HT-29 (cell line): ENCODE results near the gene BNC1. TPM values are rescaled to one million over a fixed set of nuclear protein-coding genes. Genes with fewer than 3 reads are reported as not detected.
"Not testable (repeated sequence)": the region's sequence is repeated elsewhere in the genome, so short reads cannot be mapped to it uniquely, and the experiment has no call there.

Experiments
- DNase-seq: peaks from one replicate; pipeline ENCODE4 v3.0.0-alpha.2; 2015; ENCODE audit warnings: low spot score
- total RNA-seq: library from RNA; depleted of rRNA; stranded (reverse); fragments of >200 nt; shearing (Covaris generic); gene quantifications from 2 replicates; pipeline ENCODE4 v1.2.3, GENCODE V29; 2014; rRNA removed

BNC1 gene
- total RNA-seq, 1 experiment from 2014 or later, result not detected

- DNase-seq, result no peak
Measured at GRCh38 chr15:83249030-83249343, 35.5 kb downstream of the BNC1 start.

- peak; percentile 91 for DNase-seq
Measured at GRCh38 chr15:83248151-83249029, 36.1 kb downstream of the BNC1 start.

- no peak for DNase-seq
Measured at GRCh38 chr15:83243634-83244033, 40.8 kb downstream of the BNC1 start.

GRCh38 chr15:83230242-83230641 is 54.2 kb downstream of the BNC1 start:
- peak; percentile 5 for DNase-seq

- no peak for DNase-seq
Measured at GRCh38 chr15:83225449-83225848, 59.0 kb downstream of the BNC1 start.

- not testable (repeated sequence) for DNase-seq
Measured at GRCh38 chr15:83221781-83222180, 62.7 kb downstream of the BNC1 start.

GRCh38 chr15:83219026-83219425 is 65.4 kb downstream of the BNC1 start:
- no peak for DNase-seq

GRCh38 chr15:83215306-83215705 is 69.2 kb downstream of the BNC1 start:
- DNase-seq, result no peak

GRCh38 chr15:83210619-83211018 is 73.8 kb downstream of the BNC1 start:
- DNase-seq, result peak; percentile 46

- DNase-seq, result no peak
Measured at GRCh38 chr15:83209333-83209732, 75.1 kb downstream of the BNC1 start.

- no peak for DNase-seq
Measured at GRCh38 chr15:83208367-83208661, 76.2 kb downstream of the BNC1 start.

GRCh38 chr15:83207660-83208366 is 76.7 kb downstream of the BNC1 start, which contains the start of gene HDGFL3:
HDGFL3 (minus strand) TSS chr15:83207823; CDS start chr15:83207414, 409 bp downstream.
- DNase-seq, result no peak

- no peak for DNase-seq
Measured at GRCh38 chr15:83207009-83207659, 77.3 kb downstream of the BNC1 start.

- no peak for DNase-seq
Measured at GRCh38 chr15:83206526-83207008, 77.9 kb downstream of the BNC1 start.

Other genes with a start within 250 kb of the BNC1 start
- gene BTBD1, start 217.4 kb downstream of the BNC1 start, total RNA-seq, result 90.3 and 111 TPM in 2 replicates
- not detected in 2 replicates for gene TM6SF1, start 177.0 kb downstream of the BNC1 start, total RNA-seq
- gene HDGFL3, start 76.8 kb downstream of the BNC1 start, total RNA-seq, result not detected in 2 replicates
- not detected in 2 replicates for gene SH3GL3, start 162.7 kb upstream of the BNC1 start, total RNA-seq